Stimulated activated CD8-positive, alpha-beta memory T cell treated with anti-CD3 and anti-CD28 coated beads, Interleukin-15, amount 100 ng/mL, for 48 hours (primary cell): ENCODE measurements around the gene NDUFS2.
"Not testable (repeated sequence)": the region's sequence is repeated elsewhere in the genome, so short reads cannot be mapped to it uniquely, and the experiment has no call there.

Source experiments
- DNase-seq, 2 donors: peaks; one replicate each; pipeline ENCODE4 v3.0.0-alpha.2; 2020; ENCODE audit warnings: low read depth in 2 of 2

NDUFS2 gene

GRCh38 chr1:161250829-161251228 lies 48.7 kb downstream of the NDUFS2 start:
- DNase-seq = no peak

DNA sequence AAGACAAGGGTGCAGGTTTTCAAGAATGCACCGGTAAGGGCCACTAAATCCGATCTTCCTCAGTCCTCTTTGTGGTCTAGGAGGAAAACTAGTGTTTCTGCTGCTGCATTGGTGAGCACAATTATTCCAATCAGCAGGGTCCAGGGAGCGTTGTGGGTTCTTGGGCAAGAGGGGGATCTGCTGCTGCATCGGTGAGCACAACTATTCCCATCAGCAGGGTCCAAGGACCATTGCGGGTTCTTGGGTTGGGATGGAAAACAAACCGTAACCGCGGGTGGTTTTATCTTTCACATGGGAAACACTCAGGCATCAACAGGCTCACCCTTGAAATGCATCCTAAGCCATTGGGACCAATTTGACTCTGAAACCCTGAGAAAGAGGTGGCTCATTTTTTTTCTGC lies 49.4 kb downstream of the NDUFS2 start:
- DNase-seq = no peak

GRCh38 chr1:161255302-161255701 lies 53.1 kb downstream of the NDUFS2 start:
- DNase-seq = not testable (repeated sequence)

- not testable (repeated sequence) for DNase-seq
Observed at GRCh38 chr1:161255955-161256520, 53.9 kb downstream of the NDUFS2 start.

- not testable (repeated sequence) for DNase-seq
Observed at GRCh38 chr1:161257109-161257508, 54.9 kb downstream of the NDUFS2 start.

DNA sequence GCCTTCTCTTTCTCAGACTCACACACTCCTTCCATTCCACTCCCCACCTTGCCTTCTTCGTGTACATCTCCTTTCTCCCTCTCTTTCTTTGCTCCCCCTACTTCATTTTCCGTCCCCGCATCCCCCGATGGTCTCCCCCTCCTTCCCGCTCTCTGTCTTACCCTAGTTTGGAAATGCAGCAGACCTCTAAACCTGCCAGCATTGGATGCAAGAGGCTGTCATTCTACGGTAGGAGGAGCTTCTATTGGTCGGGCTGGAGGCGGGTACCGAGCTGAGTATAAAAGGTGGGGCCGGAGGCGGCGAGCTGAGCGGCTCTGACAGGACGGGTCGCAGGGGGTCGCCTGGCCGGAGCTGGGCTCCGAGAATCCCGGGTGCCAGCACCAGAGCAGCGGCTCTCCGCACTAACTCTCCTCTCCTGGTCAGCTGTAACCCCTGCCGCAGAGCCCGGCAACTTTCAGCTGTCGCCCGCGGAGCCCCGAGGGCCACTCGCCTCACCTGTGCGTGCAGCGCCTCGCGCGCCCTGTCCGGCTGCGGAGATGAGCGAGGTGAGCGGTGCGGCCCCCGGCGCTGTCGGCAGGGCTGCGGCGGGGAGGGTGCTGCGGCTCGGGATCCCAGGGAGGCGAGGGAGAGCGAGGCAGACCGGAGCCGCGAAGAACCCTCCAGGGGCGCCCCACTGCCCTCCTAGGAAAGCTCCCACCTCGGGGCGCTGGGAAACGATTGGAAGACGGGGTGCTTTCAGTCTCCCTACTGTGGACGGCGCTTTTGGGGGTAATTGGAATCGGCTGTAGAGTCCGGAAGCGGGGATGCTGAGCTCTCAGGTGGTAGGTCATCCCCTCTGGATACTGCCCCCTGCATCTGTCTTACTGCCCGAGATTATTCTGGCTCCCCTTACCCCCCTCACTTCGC lies 56.5 kb downstream of the NDUFS2 start, which contains the start of gene PCP4L1:
PCP4L1 (plus strand) TSS at position 307 of the 906 bp plus-strand sequence; CDS start at position 537, 230 bp downstream.
- peak; percentile 6 to 26 for DNase-seq

- no peak for DNase-seq
Observed at GRCh38 chr1:161259345-161259702, 57.2 kb downstream of the NDUFS2 start.

DNA sequence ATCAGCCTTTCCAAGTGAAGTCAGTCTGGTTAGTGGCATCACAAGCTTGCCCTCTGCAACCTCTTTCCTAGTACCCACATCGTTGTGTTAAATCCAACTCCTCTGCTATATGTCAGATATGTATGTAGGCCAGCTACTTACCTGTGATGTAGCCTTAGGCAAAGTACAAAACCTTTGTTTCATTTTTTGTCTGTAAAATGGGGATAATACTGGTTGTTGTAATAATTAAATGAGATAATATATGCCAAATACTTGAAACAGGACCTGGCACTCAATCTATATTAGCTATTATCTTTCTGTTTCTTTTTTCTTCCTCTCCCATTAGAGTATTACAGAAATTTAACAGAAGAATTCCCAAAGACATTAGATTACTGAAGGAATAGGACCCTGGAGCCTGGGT lies 57.6 kb downstream of the NDUFS2 start:
- no peak for DNase-seq

GRCh38 chr1:161260376-161261260 lies 58.5 kb downstream of the NDUFS2 start:
- no peak for DNase-seq

- DNase-seq = no peak
Observed at GRCh38 chr1:161261261-161262235, 59.4 kb downstream of the NDUFS2 start.
